ENCODE data around the gene ARHGEF28.

DNA sequence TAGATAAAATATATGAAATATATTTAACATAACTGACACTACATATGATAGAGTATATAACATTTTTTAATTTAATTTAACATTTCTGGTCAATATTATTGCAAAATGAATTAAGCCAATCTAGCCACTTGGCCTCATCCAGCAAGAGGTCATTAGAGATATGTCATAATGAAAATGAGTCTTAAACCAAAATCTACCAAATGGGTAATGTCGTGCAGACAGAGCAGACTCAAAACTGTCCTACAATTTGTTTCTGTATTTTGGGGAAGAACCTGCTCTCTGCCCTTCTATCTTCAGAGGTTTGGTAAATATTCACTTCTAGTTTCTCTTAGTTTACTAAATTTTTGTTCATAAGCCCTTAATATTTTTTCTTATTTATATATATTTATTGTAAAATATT, 61.4 kb downstream of the ARHGEF28 start:
- TF ChIP-seq CREM (IDR thresholded peaks at IDR 0.05; ENCODE audit: low read depth) (peak; percentile 57; the same call in 1 of the 2 replicates), SPI1 (IDR thresholded peaks at IDR 0.05; ENCODE audit: borderline replicate concordance, insufficient read depth, low read depth, low read length) (no peak), SP1 (IDR thresholded peaks at IDR 0.05; ENCODE audit: low read depth, low read length) (no peak), SIN3A (IDR thresholded peaks at IDR 0.05; ENCODE audit: low read depth, low read length) (no peak)

Measured in GM12878 (cell line).